Astrocyte (in vitro differentiated cells and primary cell): ENCODE data around the gene GSTM2. TPM values are rescaled to one million over a fixed set of nuclear protein-coding genes. Genes with fewer than 3 reads are reported as not detected.
"Not testable (repeated sequence)": the region's sequence is repeated elsewhere in the genome, so short reads cannot be mapped to it uniquely, and the experiment has no call there.

Source experiments
- DNase-seq: peaks from one replicate; pipeline ENCODE4 v3.0.0-alpha.2; 2010; ENCODE audit warnings: low read depth
- FAIRE-seq: peaks from 2 replicates; lab custom pipeline; 2011; peaks lifted over from hg19 to GRCh38; lab: Jason Lieb, UNC
- H2AFZ ChIP-seq: 2 replicates; pipeline ENCODE4 v1.6.0; 2012; ENCODE audit warnings: low read depth, low read length, inconsistent platforms
- H3K27ac ChIP-seq: 2 replicates; pipeline ENCODE4 v1.5.1; 2011; ENCODE audit warnings: low read depth, low read length, inconsistent platforms
- H3K27me3 ChIP-seq: 2 replicates; pipeline ENCODE4 v1.6.0; 2011; ENCODE audit warnings: low read length, inconsistent platforms; ENCODE audit not compliant: insufficient read depth
- H3K36me3 ChIP-seq: 2 replicates; pipeline ENCODE4 v1.5.1; 2011; ENCODE audit warnings: low read length, inconsistent platforms; ENCODE audit not compliant: insufficient read depth
- H3K4me1 ChIP-seq: 2 replicates; pipeline ENCODE4 v1.5.1; 2011; ENCODE audit warnings: low read length, inconsistent platforms; ENCODE audit not compliant: insufficient read depth
- H3K4me2 ChIP-seq: 2 replicates; pipeline ENCODE4 v1.6.0; 2012; ENCODE audit warnings: low read length, inconsistent platforms
- H3K4me3 ChIP-seq: 2 replicates; pipeline ENCODE4 v1.5.1; 2011; ENCODE audit warnings: low read depth, mild to moderate bottlenecking, low read length, inconsistent platforms; ENCODE audit not compliant: insufficient read depth
- H3K79me2 ChIP-seq: 2 replicates; pipeline ENCODE4 v1.6.0; 2012; ENCODE audit warnings: mild to moderate bottlenecking, low read length, inconsistent platforms; ENCODE audit not compliant: insufficient read depth
- H3K9ac ChIP-seq: 2 replicates; pipeline ENCODE4 v1.6.0; 2012; ENCODE audit warnings: mild to moderate bottlenecking, low read length, inconsistent platforms
- H3K9me3 ChIP-seq: 2 replicates; pipeline ENCODE4 v1.5.1; 2012; ENCODE audit warnings: low read depth, mild to moderate bottlenecking, low read length, inconsistent platforms; ENCODE audit not compliant: insufficient read depth
- H4K20me1 ChIP-seq: 2 replicates; pipeline ENCODE4 v1.6.0; 2012; ENCODE audit warnings: low read length, inconsistent platforms; ENCODE audit not compliant: insufficient read depth
- H3K27ac Mint-ChIP-seq: one replicate; pipeline ENCODE4 v1.8.0; 2021; ENCODE audit warnings: mild to moderate bottlenecking, mixed read lengths; ENCODE audit not compliant: unreplicated experiment
- H3K27me3 Mint-ChIP-seq: one replicate; pipeline ENCODE4 v1.8.0; 2021; ENCODE audit warnings: low read depth, mixed read lengths; ENCODE audit not compliant: unreplicated experiment
- H3K36me3 Mint-ChIP-seq: one replicate; pipeline ENCODE4 v1.8.0; 2021; ENCODE audit warnings: low read depth, mixed read lengths; ENCODE audit not compliant: unreplicated experiment
- H3K4me1 Mint-ChIP-seq: one replicate; pipeline ENCODE4 v1.8.0; 2021; ENCODE audit warnings: low read depth, mixed read lengths; ENCODE audit not compliant: unreplicated experiment
- H3K4me3 Mint-ChIP-seq: one replicate; pipeline ENCODE4 v1.8.0; 2021; ENCODE audit warnings: mild to moderate bottlenecking, moderate library complexity, mixed read lengths; ENCODE audit not compliant: unreplicated experiment
- H3K9me3 Mint-ChIP-seq: one replicate; pipeline ENCODE4 v1.8.0; 2021; ENCODE audit warnings: mild to moderate bottlenecking, mixed read lengths; ENCODE audit not compliant: unreplicated experiment
- CTCF ChIP-seq: IDR thresholded peaks from 2 replicates; pipeline ENCODE4 v1.5.1; 2011; ENCODE audit warnings: low read depth, mild to moderate bottlenecking, inconsistent platforms, low read length, moderate library complexity; ENCODE audit not compliant: insufficient read depth
- EZH2 ChIP-seq: IDR thresholded peaks from 2 replicates; pipeline ENCODE4 v1.6.1; 2012; ENCODE audit warnings: mild to moderate bottlenecking, low read length, inconsistent platforms; ENCODE audit not compliant: insufficient read depth
- total RNA-seq: library from RNA; stranded (reverse); gene quantifications from 2 replicates; pipeline ENCODE4 v1.2.1, GENCODE V29; 2021

Gene GSTM2
- total RNA-seq, 1 donor from 2014 or later = 13.4 TPM

GRCh38 chr1:109697066-109697465 is 29.2 kb downstream of the GSTM2 start:
- no peaks in the 10 kb centered on the region for H3K27me3 Mint-ChIP-seq
- no peak for TF ChIP-seq CTCF
- no peak for TF ChIP-seq EZH2
- H3K4me1 Mint-ChIP-seq = no peaks in the 10 kb centered on the region
- Histone ChIP-seq H3K9me3 (no peaks in the 10 kb centered on the region), H3K4me2 (no peak overlapping the region), H3K9ac (no peak overlapping the region), H3K79me2 (no peaks in the 10 kb centered on the region), H3K4me3 (no peak overlapping the region), H3K4me1 (peaks cover 3% of the 10 kb centered on the region), H3K36me3 (no peaks in the 10 kb centered on the region), H2AFZ (no peak overlapping the region), H3K27me3 (no peaks in the 10 kb centered on the region), H4K20me1 (no peaks in the 10 kb centered on the region), H3K27ac (no peak overlapping the region)
- H3K36me3 Mint-ChIP-seq = no peaks in the 10 kb centered on the region
- no peak overlapping the region for H3K27ac Mint-ChIP-seq
- FAIRE-seq (no peak), DNase-seq (no peak)
- no peaks in the 10 kb centered on the region for H3K9me3 Mint-ChIP-seq
- no peak overlapping the region for H3K4me3 Mint-ChIP-seq

GRCh38 chr1:109697861-109698260 is 30.0 kb downstream of the GSTM2 start:
- H3K9me3 ChIP-seq, H3K9me3 Mint-ChIP-seq, H3K4me3 ChIP-seq, H2AFZ ChIP-seq, H3K4me1 ChIP-seq, H3K36me3 Mint-ChIP-seq, H3K9ac ChIP-seq, H3K27ac Mint-ChIP-seq, H3K27me3 Mint-ChIP-seq, H3K79me2 ChIP-seq, H3K4me2 ChIP-seq, H3K36me3 ChIP-seq, H4K20me1 ChIP-seq, H3K27me3 ChIP-seq, H3K4me1 Mint-ChIP-seq, H3K4me3 Mint-ChIP-seq, FAIRE-seq, H3K27ac ChIP-seq, DNase-seq: not testable (repeated sequence)

- H3K9me3 Mint-ChIP-seq = peaks cover 21% of the 10 kb centered on the region
- not testable (repeated sequence) for H3K4me1 ChIP-seq, H3K9ac ChIP-seq, FAIRE-seq, H3K36me3 ChIP-seq, H4K20me1 ChIP-seq, H3K36me3 Mint-ChIP-seq, H3K4me1 Mint-ChIP-seq, H2AFZ ChIP-seq, H3K4me3 Mint-ChIP-seq, H3K27me3 Mint-ChIP-seq, H3K79me2 ChIP-seq, H3K27me3 ChIP-seq, H3K9me3 ChIP-seq, DNase-seq, H3K27ac Mint-ChIP-seq, H3K4me2 ChIP-seq, H3K27ac ChIP-seq, H3K4me3 ChIP-seq
Observed at GRCh38 chr1:109702940-109703339, 35.1 kb downstream of the GSTM2 start.

GRCh38 chr1:109704173-109704572 is 36.3 kb downstream of the GSTM2 start:
- DNase-seq (no peak), FAIRE-seq (no peak)
- Histone ChIP-seq H3K36me3 (no peaks in the 10 kb centered on the region), H3K4me1 (no peaks in the 10 kb centered on the region), H3K9ac (no peak overlapping the region), H3K4me2 (no peak overlapping the region), H3K79me2 (no peaks in the 10 kb centered on the region), H2AFZ (no peak overlapping the region), H3K27me3 (no peaks in the 10 kb centered on the region), H3K27ac (no peak overlapping the region), H3K4me3 (no peak overlapping the region), H4K20me1 (no peaks in the 10 kb centered on the region), H3K9me3 (no peaks in the 10 kb centered on the region)
- TF ChIP-seq CTCF = no peak
- no peak for TF ChIP-seq EZH2
- Mint-ChIP-seq H3K9me3 (peaks cover 27% of the 10 kb centered on the region), H3K4me1 (no peaks in the 10 kb centered on the region), H3K4me3 (no peak overlapping the region), H3K27ac (no peak overlapping the region), H3K27me3 (peaks cover 5% of the 10 kb centered on the region), H3K36me3 (no peaks in the 10 kb centered on the region)
